ENCODE results near the gene VWA7. TPM values are rescaled to one million over a fixed set of nuclear protein-coding genes. Genes with fewer than 3 reads are reported as not detected.
"Not testable (repeated sequence)": the region's sequence is repeated elsewhere in the genome, so short reads cannot be mapped to it uniquely, and the experiment has no call there.

Gene VWA7
- 0.57 TPM for polyA plus RNA-seq (2013, experiment 1 of 2; ENCODE audit: insufficient read length)
- polyA plus RNA-seq (2013, experiment 2 of 2; ENCODE audit: insufficient read length) = 0.45 TPM

DNA sequence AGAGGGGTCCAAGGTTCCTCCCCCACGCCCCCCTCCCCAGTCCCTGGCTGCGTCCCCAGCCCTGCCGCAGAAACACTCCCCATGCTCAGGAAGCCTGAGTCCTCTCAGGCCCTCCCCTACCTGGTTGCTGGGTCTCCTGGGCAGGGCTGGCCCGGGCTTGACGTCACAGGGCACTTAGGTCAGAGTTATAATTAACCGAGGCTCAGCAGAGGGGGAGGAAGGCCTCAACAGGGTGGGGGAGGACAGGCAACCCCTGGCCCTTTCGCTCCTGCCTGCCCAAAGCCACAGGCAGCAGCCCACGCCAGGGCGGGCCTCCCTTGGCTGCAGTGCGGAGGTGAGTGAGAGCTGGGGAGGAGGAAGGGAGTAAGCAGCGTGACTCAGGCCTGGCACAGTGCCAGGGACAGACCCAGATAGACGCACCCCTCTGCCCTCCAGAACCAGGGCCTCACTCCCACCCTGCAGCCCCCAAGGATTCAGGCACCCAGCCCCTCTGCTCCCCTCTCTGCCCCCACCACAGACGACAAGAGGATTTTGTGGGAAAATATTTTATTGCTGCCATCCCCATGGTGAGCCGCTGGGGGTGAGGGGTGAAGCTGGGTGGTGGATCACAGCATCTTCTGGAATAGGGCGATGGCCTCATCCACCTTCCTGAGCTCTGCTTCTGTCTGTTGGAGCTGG is at the start of gene VWA7:
VWA7 (minus strand) TSS at position 340 of the 678 bp plus-strand sequence. CDS start 549 bp downstream, outside the sequence.
- DNase-seq = peak; percentile 67

- peak; percentile 87 for DNase-seq
Measured at GRCh38 chr6:31826793-31827285, 49.7 kb upstream of the VWA7 start.

GRCh38 chr6:31825553-31825952 is 48.4 kb upstream of the VWA7 start:
- no peak for DNase-seq

DNA sequence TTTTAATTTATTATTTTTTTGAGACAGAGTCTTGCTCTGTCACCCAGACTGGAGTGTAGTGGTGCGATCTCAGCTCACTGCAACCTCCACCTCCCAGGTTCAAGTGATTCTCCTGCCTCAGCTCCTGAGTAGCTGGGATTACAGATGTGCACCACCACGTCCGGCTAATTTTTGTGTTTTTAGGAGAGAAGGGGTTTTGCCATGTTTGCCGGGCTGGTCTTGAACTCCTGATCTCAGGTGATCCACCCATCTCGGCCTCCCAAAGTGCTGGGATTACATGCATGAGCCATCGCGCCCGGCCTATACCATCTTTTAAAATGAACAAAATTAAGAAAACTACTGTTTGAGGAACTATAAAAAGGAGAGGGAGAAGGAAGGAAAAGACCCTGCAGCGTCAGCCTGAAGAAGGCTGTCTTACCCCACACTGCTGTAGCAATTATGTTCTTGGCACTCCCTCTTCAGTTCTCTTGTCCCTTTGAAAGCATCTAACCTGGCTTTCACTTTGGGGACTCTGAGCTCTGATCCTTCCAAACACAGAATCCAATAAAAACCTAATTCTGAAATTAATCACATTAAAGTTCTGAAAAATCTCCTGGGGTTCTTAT is 46.6 kb upstream of the VWA7 start:
- not testable (repeated sequence) for DNase-seq

GRCh38 chr6:31822036-31822821 is 45.1 kb upstream of the VWA7 start:
- peak; percentile 69 for DNase-seq

GRCh38 chr6:31821301-31822035 is 44.3 kb upstream of the VWA7 start:
- DNase-seq = peak; percentile 43

DNA sequence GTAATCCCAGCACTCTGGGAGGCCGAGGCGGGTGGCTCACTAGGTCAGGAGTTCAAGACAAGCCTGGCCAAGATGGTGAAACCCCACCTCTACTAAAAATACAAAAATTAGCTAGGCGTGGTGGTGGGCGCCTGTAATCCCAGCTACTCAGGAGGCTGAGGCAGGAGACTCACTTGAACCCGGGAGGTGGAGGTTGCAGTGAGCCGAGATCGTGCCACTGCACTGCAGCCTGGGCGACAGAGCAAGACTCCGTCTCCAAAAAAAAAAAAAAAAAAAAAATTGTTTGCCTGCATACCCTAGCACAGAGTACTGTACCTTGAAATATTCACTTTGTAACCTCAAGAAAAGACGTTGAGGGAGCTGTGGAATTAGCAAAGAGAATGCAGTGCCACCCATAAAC is 43.3 kb upstream of the VWA7 start:
- not testable (repeated sequence) for DNase-seq

- DNase-seq = no peak
Measured at GRCh38 chr6:31819871-31820299, 42.8 kb upstream of the VWA7 start.

GRCh38 chr6:31817929-31818511 is 40.9 kb upstream of the VWA7 start:
- DNase-seq = not testable (repeated sequence)

GRCh38 chr6:31817133-31817928 is 40.2 kb upstream of the VWA7 start:
- DNase-seq = not testable (repeated sequence)

- peak; percentile 98 for DNase-seq
Measured at GRCh38 chr6:31815025-31815838, 38.1 kb upstream of the VWA7 start, which contains the start of the genes HSPA1A and HSPA1L. Gene HSPA1A (plus strand): TSS chr6:31815543. CDS start chr6:31815757, 214 bp downstream. Gene HSPA1L (minus strand): TSS chr6:31815283. CDS start chr6:31811972, 3,311 bp downstream.

DNA sequence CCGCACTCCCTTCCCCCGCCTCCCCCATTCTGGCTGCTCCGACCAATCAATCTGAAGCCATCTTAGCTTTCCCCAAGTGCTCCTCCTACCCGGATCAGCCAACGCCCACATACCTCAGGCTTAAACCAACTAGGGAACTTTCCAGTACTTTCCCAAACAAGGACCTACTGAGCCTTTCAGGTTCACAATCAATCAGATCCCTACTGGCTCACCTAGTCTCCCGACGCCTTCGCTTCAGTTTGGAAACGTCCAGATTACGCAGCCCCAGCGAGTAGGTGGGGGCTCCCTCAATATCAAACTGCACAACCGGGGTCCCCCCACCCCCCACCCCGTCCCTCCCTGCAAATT is 37.5 kb upstream of the VWA7 start:
- DNase-seq = peak; percentile 99

GRCh38 chr6:31813465-31813849 is 36.3 kb upstream of the VWA7 start:
- DNase-seq = no peak

DNA sequence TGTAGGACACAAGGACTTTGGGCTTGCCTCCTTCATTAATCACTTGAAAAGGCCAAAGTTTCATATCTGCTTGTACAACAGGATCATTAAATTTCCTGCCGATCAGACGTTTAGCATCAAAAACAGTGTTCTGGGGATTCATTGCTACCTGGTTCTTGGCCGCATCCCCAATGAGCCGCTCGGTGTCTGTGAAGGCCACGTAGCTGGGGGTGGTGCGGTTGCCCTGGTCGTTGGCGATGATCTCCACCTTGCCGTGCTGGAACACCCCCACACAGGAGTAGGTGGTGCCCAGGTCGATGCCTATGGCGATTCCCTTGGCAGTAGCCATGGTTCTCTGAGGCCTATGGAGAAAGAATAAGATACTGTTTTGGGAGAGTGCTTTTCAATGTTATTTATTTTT is 34.5 kb upstream of the VWA7 start:
- DNase-seq = no peak

- not testable (repeated sequence) for DNase-seq
Measured at GRCh38 chr6:31808599-31808998, 31.5 kb upstream of the VWA7 start.

DNA sequence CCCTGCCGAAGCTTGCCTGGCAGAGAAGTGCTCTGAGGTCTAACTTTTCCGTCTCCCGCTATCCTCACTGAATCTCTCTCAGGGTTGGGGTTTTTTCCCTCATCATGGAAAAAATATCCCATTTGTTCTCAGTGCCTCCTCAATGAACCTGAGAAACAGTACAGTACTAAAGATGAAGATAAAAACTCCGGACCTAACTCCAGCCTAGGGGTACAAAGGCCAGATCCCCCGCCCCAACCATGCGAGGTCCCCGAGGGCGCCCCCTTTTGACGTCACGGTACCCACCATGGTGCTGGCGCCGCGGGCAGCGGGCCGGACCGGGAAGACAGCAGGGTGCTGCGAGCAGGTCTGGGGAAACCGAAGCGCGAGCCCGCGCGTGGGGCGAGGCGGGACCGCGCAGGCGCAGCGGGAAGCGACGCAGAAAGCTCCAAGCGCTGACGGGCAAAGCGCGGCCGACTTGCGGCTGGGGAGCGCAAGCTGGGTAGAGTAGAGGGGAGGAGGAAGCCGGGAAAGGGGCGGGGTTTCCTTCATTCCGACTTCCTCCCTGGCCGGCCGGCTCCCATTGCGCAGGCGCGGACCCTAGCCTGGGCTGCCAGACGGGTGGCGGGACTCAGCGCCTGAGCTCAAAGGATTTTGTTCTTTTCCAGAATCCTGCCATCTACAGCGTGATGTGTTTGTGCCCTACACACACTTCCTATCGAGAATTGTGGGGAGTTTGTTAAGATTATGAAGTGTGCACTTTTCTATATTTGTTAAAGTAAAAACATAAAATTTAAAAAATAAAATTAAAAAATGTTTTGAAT is 29.5 kb upstream of the VWA7 start, which contains the start of gene LSM2:
LSM2 (minus strand) TSS at position 497 of the 803 bp plus-strand sequence; CDS start at position 288, 209 bp downstream.
- DNase-seq = peak; percentile 96

GRCh38 chr6:31805939-31806469 is 28.9 kb upstream of the VWA7 start:
- no peak for DNase-seq

GRCh38 chr6:31801031-31801927 is 24.2 kb upstream of the VWA7 start:
- DNase-seq = not testable (repeated sequence)

Data from fibroblast of skin of abdomen (primary cell).